GM18499 (cell line): ENCODE data around the gene ETV4.

Source experiments
- ATAC-seq: cut with Tn5 transposase; IDR thresholded peaks from one replicate; pipeline ENCODE4 v1.9.1; 2021; ENCODE audit warnings: moderate number of reproducible peaks; ENCODE audit not compliant: insufficient read depth, unreplicated experiment

Gene ETV4

GRCh38 chr17:43547189-43547550, 1.0 kb upstream of the ETV4 start:
- no peak for ATAC-seq

- ATAC-seq = no peak
These were observed 832 bp downstream of the ETV4 start for GRCh38 chr17:43545383-43545632.

GRCh38 chr17:43543771-43544575, 2.2 kb downstream of the ETV4 start:
- no peak for ATAC-seq

- no peak for ATAC-seq
These were observed 2.8 kb downstream of the ETV4 start for GRCh38 chr17:43543300-43543699.

- ATAC-seq = no peak
These were observed 3.3 kb downstream of the ETV4 start for GRCh38 chr17:43542859-43543258.

- no peak for ATAC-seq
These were observed 5.1 kb downstream of the ETV4 start for GRCh38 chr17:43540821-43541674.

- no peak for ATAC-seq
These were observed 9.7 kb downstream of the ETV4 start for GRCh38 chr17:43536236-43536992.

GRCh38 chr17:43534909-43535308, 11.2 kb downstream of the ETV4 start:
- no peak for ATAC-seq

GRCh38 chr17:43533699-43534098, 12.4 kb downstream of the ETV4 start:
- ATAC-seq = no peak

- no peak for ATAC-seq
These were observed 13.6 kb downstream of the ETV4 start for GRCh38 chr17:43532581-43532980.

GRCh38 chr17:43531955-43532354, 14.2 kb downstream of the ETV4 start:
- ATAC-seq = no peak

GRCh38 chr17:43531082-43531378, 15.1 kb downstream of the ETV4 start:
- ATAC-seq = no peak

GRCh38 chr17:43530288-43531081, 15.7 kb downstream of the ETV4 start:
- ATAC-seq = no peak

GRCh38 chr17:43529947-43530287, 16.2 kb downstream of the ETV4 start:
- no peak for ATAC-seq

GRCh38 chr17:43528988-43529814, 16.9 kb downstream of the ETV4 start:
- no peak for ATAC-seq

- ATAC-seq = no peak
These were observed 17.7 kb downstream of the ETV4 start for GRCh38 chr17:43528319-43528987.

- no peak for ATAC-seq
These were observed 19.1 kb downstream of the ETV4 start for GRCh38 chr17:43526886-43527648.

GRCh38 chr17:43524945-43525575, 21.1 kb downstream of the ETV4 start:
- no peak for ATAC-seq
